Neural progenitor cell (in vitro differentiated cells): Measurements from ENCODE around the gene ANXA2R. TPM values are rescaled to one million over a fixed set of nuclear protein-coding genes. Genes with fewer than 3 reads are reported as not detected.
A peak's percentile ranks its signal among the peaks of the same experiment; 100 is the strongest.

ENCODE experiments used
- DNase-seq: peaks from one replicate; pipeline ENCODE4 v3.0.0-alpha.2; 2016; ENCODE audit warnings: low spot score
- H2AFZ ChIP-seq: fragments of 200-600 bp; sonication (generic); replicated peaks from 2 replicates; pipeline ENCODE4 v1.6.1; 2016; ENCODE audit warnings: antibody characterized with exemption
- H3F3A ChIP-seq: fragments of 200-600 bp; sonication (generic); 2 replicates; pipeline ENCODE4 v1.6.1; 2016; ENCODE audit warnings: antibody characterized with exemption, low read depth
- H3K27ac ChIP-seq: fragments of 200-600 bp; sonication (generic); 2 replicates; pipeline ENCODE4 v1.5.1; 2016; ENCODE audit warnings: mild to moderate bottlenecking
- H3K27me3 ChIP-seq: fragments of 200-600 bp; sonication (generic); 2 replicates; pipeline ENCODE4 v1.6.1; 2016; ENCODE audit warnings: mild to moderate bottlenecking, moderate library complexity
- H3K36me3 ChIP-seq: fragments of 200-600 bp; sonication (generic); 2 replicates; pipeline ENCODE4 v1.5.1; 2016
- H3K4me1 ChIP-seq: fragments of 200-600 bp; sonication (generic); 2 replicates; pipeline ENCODE4 v1.6.1; 2016; ENCODE audit warnings: mixed run types
- H3K4me2 ChIP-seq: fragments of 200-600 bp; sonication (generic); 2 replicates; pipeline ENCODE4 v1.6.1; 2016
- H3K4me3 ChIP-seq: fragments of 200-600 bp; sonication (generic); 2 replicates; pipeline ENCODE4 v1.5.1; 2016
- H3K79me2 ChIP-seq: fragments of 200-600 bp; sonication (generic); 2 replicates; pipeline ENCODE4 v1.6.1; 2016; ENCODE audit warnings: low read depth
- H3K9ac ChIP-seq: fragments of 200-600 bp; sonication (generic); 2 replicates; pipeline ENCODE4 v1.6.1; 2016
- H3K9me3 ChIP-seq: fragments of 200-600 bp; sonication (generic); 2 replicates; pipeline ENCODE4 v1.5.1; 2016; ENCODE audit warnings: low read depth
- H4K20me1 ChIP-seq: fragments of 200-600 bp; sonication (generic); 2 replicates; pipeline ENCODE4 v1.6.1; 2016; ENCODE audit warnings: low read depth
- H3K27ac Mint-ChIP-seq: 3 replicates; pipeline ENCODE4 v1.8.0; 2021; ENCODE audit warnings: mixed read lengths
- H3K27me3 Mint-ChIP-seq: 2 replicates; pipeline ENCODE4 v1.8.0; 2022; ENCODE audit warnings: low read depth, mild to moderate bottlenecking, inconsistent platforms, moderate library complexity, mixed read lengths; ENCODE audit not compliant: insufficient read depth
- H3K36me3 Mint-ChIP-seq: 3 replicates; pipeline ENCODE4 v1.8.0; 2021; ENCODE audit warnings: mixed read lengths
- H3K4me1 Mint-ChIP-seq: 3 replicates; pipeline ENCODE4 v1.8.0; 2021; ENCODE audit warnings: mixed read lengths
- H3K4me3 Mint-ChIP-seq: 3 replicates; pipeline ENCODE4 v1.8.0; 2021; ENCODE audit warnings: mild to moderate bottlenecking, moderate library complexity, mixed read lengths
- H3K9me3 Mint-ChIP-seq: 3 replicates; pipeline ENCODE4 v1.8.0; 2020; ENCODE audit warnings: mixed read lengths
- EZH2 ChIP-seq: fragments of 200-600 bp; sonication (generic); IDR thresholded peaks from 2 replicates; pipeline ENCODE4 v1.6.1; 2017; ENCODE audit warnings: antibody characterized with exemption, mild to moderate bottlenecking, moderate library complexity
- EZH2phosphoT487 ChIP-seq: fragments of 200-600 bp; sonication (generic); IDR thresholded peaks from 2 replicates; pipeline ENCODE4 v1.6.1; 2017; ENCODE audit warnings: antibody characterized with exemption
- total RNA-seq: library from RNA; depleted of rRNA; stranded (reverse); fragments of >200 nt; gene quantifications from 2 replicates; pipeline ENCODE4 v1.2.3, GENCODE V29; 2015; ENCODE audit warnings: low replicate concordance
- TF ChIP-seq, protein P1 (sequence below): fragments of 200-600 bp; sonication (generic); IDR thresholded peaks from 2 replicates; pipeline ENCODE4 v1.5.1; 2017; ENCODE audit warnings: antibody characterized with exemption, mild to moderate bottlenecking

ANXA2R gene
- total RNA-seq, 1 donor from 2014 or later: 0.17 TPM

DNA sequence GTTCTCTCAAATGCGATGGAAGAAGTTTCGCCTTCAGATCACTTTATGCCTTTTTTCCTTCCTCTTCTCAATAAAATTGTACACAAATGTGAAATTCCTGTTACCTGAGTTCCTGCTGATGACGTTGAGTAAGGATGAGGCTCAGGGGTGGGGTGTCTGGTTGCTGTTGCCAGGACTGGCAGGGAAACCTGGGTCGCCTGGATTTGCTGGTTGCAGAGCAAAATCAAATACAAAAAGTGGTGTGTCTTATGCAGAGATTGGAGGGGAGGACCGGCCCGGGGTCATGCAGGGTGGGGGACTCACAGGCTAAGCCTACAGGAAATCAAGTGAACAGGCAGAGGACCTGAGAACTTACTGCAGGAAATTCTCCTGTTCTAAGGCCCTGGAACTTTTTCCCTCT lies 39.2 kb downstream of the ANXA2R start:
- Mint-ChIP-seq H3K27ac (no peak overlapping the region), H3K4me3 (peak overlapping the region; percentile 73), H3K4me1 (peaks cover 11% of the 10 kb centered on the region), H3K36me3 (no peaks in the 10 kb centered on the region), H3K9me3 (no peaks in the 10 kb centered on the region), H3K27me3 (peaks cover 81% of the 10 kb centered on the region)
- H3K9me3 ChIP-seq: no peaks in the 10 kb centered on the region
- H3K79me2 ChIP-seq: no peaks in the 10 kb centered on the region
- no peaks in the 10 kb centered on the region for H4K20me1 ChIP-seq
- peaks cover 20% of the 10 kb centered on the region for H3F3A ChIP-seq
- no peak overlapping the region for H2AFZ ChIP-seq
- H3K4me1 ChIP-seq: peaks cover 13% of the 10 kb centered on the region
- H3K9ac ChIP-seq: no peak overlapping the region
- peaks cover 100% of the 10 kb centered on the region for H3K27me3 ChIP-seq
- H3K27ac ChIP-seq: no peak overlapping the region
- H3K4me2 ChIP-seq: peak overlapping the region; percentile 80
- TF ChIP-seq EZH2 (peak; percentile 25), EZH2phosphoT487 (peak; percentile 22)
- TF ChIP-seq, protein P1, sequence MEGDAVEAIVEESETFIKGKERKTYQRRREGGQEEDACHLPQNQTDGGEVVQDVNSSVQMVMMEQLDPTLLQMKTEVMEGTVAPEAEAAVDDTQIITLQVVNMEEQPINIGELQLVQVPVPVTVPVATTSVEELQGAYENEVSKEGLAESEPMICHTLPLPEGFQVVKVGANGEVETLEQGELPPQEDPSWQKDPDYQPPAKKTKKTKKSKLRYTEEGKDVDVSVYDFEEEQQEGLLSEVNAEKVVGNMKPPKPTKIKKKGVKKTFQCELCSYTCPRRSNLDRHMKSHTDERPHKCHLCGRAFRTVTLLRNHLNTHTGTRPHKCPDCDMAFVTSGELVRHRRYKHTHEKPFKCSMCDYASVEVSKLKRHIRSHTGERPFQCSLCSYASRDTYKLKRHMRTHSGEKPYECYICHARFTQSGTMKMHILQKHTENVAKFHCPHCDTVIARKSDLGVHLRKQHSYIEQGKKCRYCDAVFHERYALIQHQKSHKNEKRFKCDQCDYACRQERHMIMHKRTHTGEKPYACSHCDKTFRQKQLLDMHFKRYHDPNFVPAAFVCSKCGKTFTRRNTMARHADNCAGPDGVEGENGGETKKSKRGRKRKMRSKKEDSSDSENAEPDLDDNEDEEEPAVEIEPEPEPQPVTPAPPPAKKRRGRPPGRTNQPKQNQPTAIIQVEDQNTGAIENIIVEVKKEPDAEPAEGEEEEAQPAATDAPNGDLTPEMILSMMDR: no peak
- H3K36me3 ChIP-seq: no peaks in the 10 kb centered on the region
- DNase-seq: no peak
- peak overlapping the region; percentile 50 for H3K4me3 ChIP-seq

DNA sequence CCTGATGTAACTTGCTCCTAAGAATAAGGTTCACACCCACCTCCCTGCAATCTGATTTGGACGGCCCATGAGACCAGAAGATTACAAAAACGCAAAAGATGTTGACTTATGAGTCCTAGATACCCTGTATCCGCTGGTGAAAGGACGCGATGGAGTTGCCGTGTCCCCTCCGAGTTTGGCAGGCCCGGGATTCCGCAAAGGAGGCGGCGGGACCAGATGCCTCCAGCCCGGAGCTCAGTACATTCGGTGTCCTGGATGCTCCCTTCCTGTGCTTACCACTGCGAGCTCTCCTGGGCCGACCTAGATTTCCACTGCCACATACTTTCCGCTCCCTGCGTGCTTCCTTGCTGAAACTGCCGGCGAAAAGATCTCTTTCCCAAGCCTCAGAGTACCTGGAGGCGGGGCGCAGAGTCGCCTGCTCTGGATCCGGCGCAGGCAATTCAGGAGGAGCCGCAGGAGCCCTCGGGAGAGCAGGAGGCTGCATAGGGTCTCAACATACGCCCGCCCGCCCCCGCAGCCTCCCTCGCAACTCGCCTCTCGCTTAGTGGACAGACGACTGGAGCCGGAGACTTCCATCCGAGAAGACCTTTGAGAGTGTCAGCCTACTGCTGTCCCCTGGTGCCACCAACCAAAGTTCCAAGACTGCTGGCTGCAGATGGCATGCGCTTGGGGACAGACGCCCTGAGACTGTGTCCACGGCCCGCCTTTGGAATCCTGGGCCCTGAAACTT lies 39.8 kb downstream of the ANXA2R start:
- H3K27me3 Mint-ChIP-seq: peaks cover 82% of the 10 kb centered on the region
- H3K9me3 Mint-ChIP-seq: no peaks in the 10 kb centered on the region
- peaks cover 13% of the 10 kb centered on the region for H3K4me1 Mint-ChIP-seq
- Histone ChIP-seq H3K36me3 (no peaks in the 10 kb centered on the region), H3K9ac (no peak overlapping the region), H3K4me2 (peak overlapping the region; percentile 80), H3F3A (peaks cover 23% of the 10 kb centered on the region), H3K9me3 (no peaks in the 10 kb centered on the region), H3K27ac (no peak overlapping the region), H2AFZ (peak overlapping the region; percentile 86), H4K20me1 (peaks cover 3% of the 10 kb centered on the region), H3K4me1 (peaks cover 13% of the 10 kb centered on the region), H3K4me3 (peak overlapping the region; percentile 50), H3K79me2 (no peaks in the 10 kb centered on the region), H3K27me3 (peaks cover 100% of the 10 kb centered on the region)
- H3K36me3 Mint-ChIP-seq: no peaks in the 10 kb centered on the region
- DNase-seq: peak; percentile 73
- no peak overlapping the region for H3K27ac Mint-ChIP-seq
- peak; percentile 79 for TF ChIP-seq EZH2
- TF ChIP-seq EZH2phosphoT487: peak; percentile 78
- TF ChIP-seq, protein P1: no peak
- peak overlapping the region; percentile 54 for H3K4me3 Mint-ChIP-seq

DNA sequence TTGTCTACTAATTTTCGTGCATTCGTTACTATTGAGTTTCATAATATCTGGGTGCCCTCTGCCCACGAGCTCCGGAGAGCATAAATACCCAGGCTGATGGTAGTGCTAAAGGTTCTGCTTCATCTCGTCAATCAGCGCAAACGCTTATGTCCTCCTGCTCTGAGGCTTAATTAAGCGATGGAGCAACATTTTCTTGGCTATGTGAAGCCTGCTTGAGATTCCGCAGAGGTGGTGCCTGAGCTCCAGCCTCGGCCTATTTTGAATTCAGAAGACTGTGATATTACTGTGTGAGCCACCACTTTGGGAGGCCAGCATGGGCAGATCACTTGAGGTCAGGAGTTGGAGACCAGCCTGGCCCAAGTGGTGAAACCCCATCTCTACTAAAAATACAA lies 44.8 kb downstream of the ANXA2R start:
- peaks cover 100% of the 10 kb centered on the region for H3K27me3 ChIP-seq

More for the DNA sequence above, 44.8 kb downstream of the ANXA2R start:
- Histone ChIP-seq H3K27ac (no peak overlapping the region), H3K4me2 (peak overlapping the region; percentile 15), H3K4me3 (no peak overlapping the region), H2AFZ (no peak overlapping the region), H3K9me3 (no peaks in the 10 kb centered on the region), H3K79me2 (no peaks in the 10 kb centered on the region), H3K36me3 (no peaks in the 10 kb centered on the region), H3K9ac (no peak overlapping the region), H3K4me1 (peaks cover 7% of the 10 kb centered on the region), H3F3A (peaks cover 37% of the 10 kb centered on the region), H4K20me1 (peaks cover 11% of the 10 kb centered on the region)
- Mint-ChIP-seq H3K36me3 (no peaks in the 10 kb centered on the region), H3K9me3 (peaks cover 6% of the 10 kb centered on the region), H3K4me1 (peaks cover 32% of the 10 kb centered on the region), H3K27ac (no peak overlapping the region), H3K4me3 (peak overlapping the region; percentile 83), H3K27me3 (peaks cover 87% of the 10 kb centered on the region)
- DNase-seq: peak; percentile 33
- TF ChIP-seq, protein P1: no peak
- TF ChIP-seq EZH2phosphoT487: no peak
- no peak for TF ChIP-seq EZH2
